ENCODE results near the gene PRDM12. TPM values are rescaled to one million over a fixed set of nuclear protein-coding genes. Genes with fewer than 3 reads are reported as not detected.
A peak's percentile ranks its signal among the peaks of the same experiment; 100 is the strongest.

Gene PRDM12
- total RNA-seq, 1 experiment from 2014 or later, result 0.28 TPM

DNA sequence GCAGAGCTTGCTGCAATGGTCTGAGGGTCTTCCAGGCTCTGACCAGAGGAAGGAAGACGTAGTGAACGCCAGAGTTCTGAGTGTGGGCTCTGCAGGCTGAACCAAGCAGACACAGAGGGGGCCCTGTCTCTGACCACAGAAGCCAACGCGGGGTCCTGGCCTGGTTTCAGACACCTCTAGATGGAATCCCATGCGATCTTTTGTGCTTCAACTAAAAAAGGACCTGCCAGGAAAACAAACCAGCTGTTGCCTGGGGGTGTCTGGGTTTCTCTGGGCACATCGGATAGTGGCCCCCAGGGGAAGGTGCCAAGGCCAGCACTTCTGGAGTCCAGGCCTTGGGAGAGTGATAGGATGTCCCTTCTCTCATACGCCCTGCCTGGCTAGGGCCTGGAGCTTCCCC lies 12.9 kb downstream of the PRDM12 start:
- no peak for DNase-seq (ENCODE audit: unreplicated experiment)
- peaks cover under 1% of the 10 kb centered on the region for H3K4me1 Mint-ChIP-seq (ENCODE audit: insufficient read depth, unreplicated experiment)
- TF ChIP-seq, protein P1, sequence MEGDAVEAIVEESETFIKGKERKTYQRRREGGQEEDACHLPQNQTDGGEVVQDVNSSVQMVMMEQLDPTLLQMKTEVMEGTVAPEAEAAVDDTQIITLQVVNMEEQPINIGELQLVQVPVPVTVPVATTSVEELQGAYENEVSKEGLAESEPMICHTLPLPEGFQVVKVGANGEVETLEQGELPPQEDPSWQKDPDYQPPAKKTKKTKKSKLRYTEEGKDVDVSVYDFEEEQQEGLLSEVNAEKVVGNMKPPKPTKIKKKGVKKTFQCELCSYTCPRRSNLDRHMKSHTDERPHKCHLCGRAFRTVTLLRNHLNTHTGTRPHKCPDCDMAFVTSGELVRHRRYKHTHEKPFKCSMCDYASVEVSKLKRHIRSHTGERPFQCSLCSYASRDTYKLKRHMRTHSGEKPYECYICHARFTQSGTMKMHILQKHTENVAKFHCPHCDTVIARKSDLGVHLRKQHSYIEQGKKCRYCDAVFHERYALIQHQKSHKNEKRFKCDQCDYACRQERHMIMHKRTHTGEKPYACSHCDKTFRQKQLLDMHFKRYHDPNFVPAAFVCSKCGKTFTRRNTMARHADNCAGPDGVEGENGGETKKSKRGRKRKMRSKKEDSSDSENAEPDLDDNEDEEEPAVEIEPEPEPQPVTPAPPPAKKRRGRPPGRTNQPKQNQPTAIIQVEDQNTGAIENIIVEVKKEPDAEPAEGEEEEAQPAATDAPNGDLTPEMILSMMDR (IDR thresholded peaks at IDR 0.05; ENCODE audit: unreplicated experiment), result no peak
- no peaks in the 10 kb centered on the region for H3K27me3 Mint-ChIP-seq (ENCODE audit: insufficient read depth, unreplicated experiment)
- no peak overlapping the region for H3K27ac Mint-ChIP-seq (ENCODE audit: low read depth, unreplicated experiment)
- no peaks in the 10 kb centered on the region for H3K36me3 Mint-ChIP-seq (ENCODE audit: insufficient read depth, unreplicated experiment)
- ChIA-PET CTCF (no interaction called here), POLR2A (no interaction called here)
- intact Hi-C loops (cut with micrococcal nuclease), result no loop called here
- BruUV-seq (replicated peaks), result no TSS peak
- no peaks in the 10 kb centered on the region for H3K9me3 Mint-ChIP-seq (ENCODE audit: unreplicated experiment)
- no peak overlapping the region for H3K4me3 Mint-ChIP-seq (ENCODE audit: unreplicated experiment)

- ChIA-PET CTCF (interaction anchor here (0.5 to 4.9 kb wide), 6 partner anchors 12 to 610 kb away, joined by 4 to 80 read pairs (median 8); partner anchors contain the start of gene EXOSC2), POLR2A (interaction anchor here (0.6 to 2.8 kb wide), 3 partner anchors 9 to 235 kb away, joined by 3 to 10 read pairs (median 9); partner anchors contain the start of gene EXOSC2)
- peak; percentile 83 for DNase-seq (ENCODE audit: unreplicated experiment)
- TF ChIP-seq, protein P1 (IDR thresholded peaks at IDR 0.05; ENCODE audit: unreplicated experiment), result no peak
- Mint-ChIP-seq H3K27ac (ENCODE audit: low read depth, unreplicated experiment) (no peak overlapping the region), H3K4me3 (ENCODE audit: unreplicated experiment) (peak overlapping the region; percentile 81), H3K36me3 (ENCODE audit: insufficient read depth, unreplicated experiment) (no peaks in the 10 kb centered on the region), H3K4me1 (ENCODE audit: insufficient read depth, unreplicated experiment) (peaks cover 6% of the 10 kb centered on the region), H3K27me3 (ENCODE audit: insufficient read depth, unreplicated experiment) (no peaks in the 10 kb centered on the region), H3K9me3 (ENCODE audit: unreplicated experiment) (no peaks in the 10 kb centered on the region)
- no TSS peak for BruUV-seq (replicated peaks)
- intact Hi-C loops (cut with micrococcal nuclease), result loop anchor here (10.0 kb wide), 1 partner anchor 106 kb away; the partner anchor contains the start of gene FUBP3
Observed at GRCh38 chr9:130680836-130681768, 16.7 kb downstream of the PRDM12 start.

DNA sequence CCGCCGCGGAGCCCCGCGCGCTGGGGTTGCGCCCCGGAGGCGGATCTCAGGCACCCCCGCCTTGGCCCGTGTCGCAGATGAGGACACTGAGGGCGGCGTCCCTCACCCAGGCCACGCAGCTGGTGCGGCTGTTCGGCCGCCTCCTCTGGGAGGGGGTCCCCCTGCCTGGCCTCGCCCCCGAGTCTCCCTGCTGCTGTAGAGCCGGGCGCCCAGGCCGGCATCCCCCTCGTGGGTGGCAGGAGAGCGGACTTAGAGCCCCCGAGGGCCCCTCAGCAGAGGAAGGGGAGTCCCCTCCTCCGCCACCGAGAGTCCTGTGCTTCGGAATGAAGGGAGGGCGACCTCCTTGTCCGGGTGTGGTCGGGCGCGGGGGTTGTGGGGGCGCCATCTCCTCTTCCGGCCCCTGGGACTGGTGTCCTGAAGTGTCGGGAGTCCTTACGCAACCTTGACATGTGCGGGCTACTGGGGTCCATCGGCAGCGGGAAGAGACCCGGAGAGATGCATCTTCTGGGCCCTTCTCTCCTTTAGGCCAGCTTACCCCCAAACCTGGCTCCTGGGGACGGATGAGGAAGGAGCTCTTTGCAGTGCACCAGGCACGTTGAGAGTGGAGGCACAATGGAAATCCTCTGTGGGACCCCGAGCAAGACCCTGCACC lies 17.5 kb downstream of the PRDM12 start:
- intact Hi-C loops (cut with micrococcal nuclease), result loop anchor here (1.0 to 10.0 kb wide), 3 partner anchors 107 to 418 kb away; partner anchors contain the start of gene FUBP3
- no peaks in the 10 kb centered on the region for H3K36me3 Mint-ChIP-seq (ENCODE audit: insufficient read depth, unreplicated experiment)
- H3K27me3 Mint-ChIP-seq (ENCODE audit: insufficient read depth, unreplicated experiment), result no peaks in the 10 kb centered on the region
- H3K27ac Mint-ChIP-seq (ENCODE audit: low read depth, unreplicated experiment), result peak overlapping the region; percentile 33
- CTCF ChIA-PET, result interaction anchor here (0.5 to 4.9 kb wide), 24 partner anchors 9 to 931 kb away, joined by 3 to 80 read pairs (median 4); partner anchors contain the start of gene EXOSC2
- TF ChIP-seq, protein P1 (IDR thresholded peaks at IDR 0.05; ENCODE audit: unreplicated experiment), result no peak
- peaks cover 6% of the 10 kb centered on the region for H3K4me1 Mint-ChIP-seq (ENCODE audit: insufficient read depth, unreplicated experiment)
- H3K9me3 Mint-ChIP-seq (ENCODE audit: unreplicated experiment), result no peaks in the 10 kb centered on the region
- peak; percentile 47 for DNase-seq (ENCODE audit: unreplicated experiment)
- H3K4me3 Mint-ChIP-seq (ENCODE audit: unreplicated experiment), result peak overlapping the region; percentile 81
- POLR2A ChIA-PET, result interaction anchor here (0.6 to 2.8 kb wide), 7 partner anchors 8 to 236 kb away, joined by 3 to 10 read pairs (median 6); partner anchors contain the start of gene EXOSC2
- no TSS peak for BruUV-seq (replicated peaks)
